ENCODE measurements around the gene TSPO. TPM values are rescaled to one million over a fixed set of nuclear protein-coding genes. Genes with fewer than 3 reads are reported as not detected.

TSPO gene
- total and polyA plus RNA-seq, 2 experiments from 2014 or later: 896 to 970 TPM

DNA sequence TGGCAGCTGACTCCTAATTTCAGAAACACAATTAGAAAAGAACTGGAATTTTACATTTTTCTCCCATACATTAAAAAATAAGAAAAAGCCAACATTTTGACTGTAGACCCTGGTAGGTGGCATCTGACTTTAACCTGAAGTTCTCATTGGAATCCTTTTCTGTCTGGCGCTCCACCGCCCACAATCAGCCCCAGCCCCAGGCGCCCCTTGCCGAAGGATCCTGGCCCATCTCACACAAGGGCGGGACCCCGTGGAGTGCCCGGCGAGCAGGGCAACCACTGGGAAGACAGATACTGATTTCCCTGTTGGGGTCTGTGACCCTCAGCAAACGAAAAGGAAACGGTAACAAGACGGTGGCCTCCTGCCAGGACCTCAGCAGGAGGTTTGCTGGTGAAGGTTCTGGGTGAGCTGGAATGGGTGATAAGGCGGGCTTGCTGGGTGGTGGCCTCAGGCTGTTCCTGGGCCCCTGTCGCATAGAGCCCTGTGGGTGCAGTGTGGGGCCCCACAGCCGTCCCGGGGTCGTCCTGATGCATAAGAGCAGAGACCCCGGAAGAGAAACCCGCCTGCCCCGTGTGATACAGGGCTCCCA is 15.7 kb downstream of the TSPO start:
- no peak overlapping the region for H3K4me3 ChIP-seq
- no peak for DNase-seq

DNA sequence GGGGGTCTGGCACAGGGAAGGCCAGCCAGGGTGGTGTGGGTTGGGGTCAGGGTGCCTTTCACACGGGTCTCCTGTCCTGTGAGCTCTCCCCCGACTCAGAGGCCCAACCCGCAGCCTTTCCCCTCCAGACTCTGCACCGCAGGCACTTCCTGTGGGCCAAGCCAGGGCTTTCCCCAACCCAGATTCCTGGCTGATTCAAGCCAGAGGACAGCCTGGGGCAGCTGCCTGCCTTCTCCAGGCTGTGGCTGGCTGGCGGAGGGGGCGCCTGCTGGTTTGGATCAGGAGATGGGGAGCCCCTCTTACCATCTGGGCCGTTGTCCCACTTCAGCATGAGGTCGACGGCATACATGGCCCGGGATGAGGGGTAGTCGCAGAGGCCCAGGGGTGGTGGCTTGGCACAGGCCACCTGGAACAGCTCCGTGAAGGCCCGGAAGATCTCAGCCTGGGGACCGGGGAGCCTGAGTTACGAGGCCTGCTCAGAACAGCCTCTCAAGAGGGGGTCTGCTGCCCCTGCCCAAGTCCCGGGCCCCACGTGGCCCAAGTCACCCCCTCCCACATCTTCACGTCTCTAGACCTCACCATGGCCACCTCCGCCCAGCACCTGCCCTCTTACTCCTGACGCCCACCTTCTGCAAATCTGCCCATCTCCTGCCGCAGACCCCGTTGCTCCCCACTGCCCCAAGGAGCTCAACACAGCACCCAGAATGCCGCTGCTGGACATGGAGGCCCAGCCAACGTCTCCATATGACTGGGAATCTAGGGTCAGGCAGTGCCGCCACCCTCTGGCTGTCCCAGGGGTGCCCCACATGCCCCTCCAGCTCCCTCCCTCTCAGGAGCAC is 17.3 kb downstream of the TSPO start:
- peak; percentile 76 for DNase-seq
- no peak overlapping the region for H3K9ac ChIP-seq
- no peaks in the 10 kb centered on the region for H3K9me3 ChIP-seq (ENCODE audit: low read depth)
- H3K27me3 ChIP-seq (replicated peaks; ENCODE audit: insufficient read depth): no peaks in the 10 kb centered on the region
- H3K27ac ChIP-seq: no peak overlapping the region
- no peak overlapping the region for H3K4me2 ChIP-seq (ENCODE audit: unreplicated experiment)
- in situ Hi-C loops (cut with MboI): no loop called here
- H3K4me3 ChIP-seq: no peak overlapping the region
- H3K36me3 ChIP-seq (ENCODE audit: low read depth): no peaks in the 10 kb centered on the region; the same call in 1 of the 2 replicates
- no peaks in the 10 kb centered on the region for H3K9me2 ChIP-seq (ENCODE audit: insufficient read depth)
- 61 to 64% methylated on average over 24 to 25 of the region's 25 CpGs for WGBS, 2 experiments (ENCODE audit: low coverage in 1 of 2, low lambda C conversion rate in 2 of 2, missing lambda C conversion rate in 2 of 2)
- H3K79me2 ChIP-seq (ENCODE audit: insufficient read depth): no peaks in the 10 kb centered on the region
- peaks cover 3% of the 10 kb centered on the region; the same call in 1 of the 2 replicates for H3K4me1 ChIP-seq (ENCODE audit: insufficient read depth)
- no peak for TF ChIP-seq EZH2phosphoT487 (IDR thresholded peaks at IDR 0.05; ENCODE audit: insufficient read depth, low read depth)
- TF ChIP-seq EZH2 (IDR thresholded peaks at IDR 0.05; ENCODE audit: insufficient read depth, poor library complexity, severe bottlenecking): no peak
- no peaks in the 10 kb centered on the region for H4K20me1 ChIP-seq (ENCODE audit: insufficient read depth)
- H3F3A ChIP-seq (ENCODE audit: insufficient read depth): peaks cover 2% of the 10 kb centered on the region; the same call in 1 of the 2 replicates
- no peak overlapping the region for H2AFZ ChIP-seq

More for the DNA sequence above, 15.7 kb downstream of the TSPO start:
- in situ Hi-C loops (cut with MboI): no loop called here
- H4K20me1 ChIP-seq (ENCODE audit: insufficient read depth): no peaks in the 10 kb centered on the region
- H3F3A ChIP-seq (ENCODE audit: insufficient read depth): peaks cover 6% of the 10 kb centered on the region; the same call in 1 of the 2 replicates
- no peaks in the 10 kb centered on the region for H3K9me3 ChIP-seq (ENCODE audit: low read depth)
- H3K9ac ChIP-seq: no peak overlapping the region
- H3K27ac ChIP-seq: no peak overlapping the region
- no peaks in the 10 kb centered on the region for H3K27me3 ChIP-seq (replicated peaks; ENCODE audit: insufficient read depth)
- peaks cover 6% of the 10 kb centered on the region; the same call in 1 of the 2 replicates for H3K4me1 ChIP-seq (ENCODE audit: insufficient read depth)
- no peak overlapping the region for H2AFZ ChIP-seq
- no peaks in the 10 kb centered on the region for H3K9me2 ChIP-seq (ENCODE audit: insufficient read depth)
- peaks cover 10% of the 10 kb centered on the region; the same call in 1 of the 2 replicates for H3K36me3 ChIP-seq (ENCODE audit: low read depth)
- no peak overlapping the region for H3K4me2 ChIP-seq (ENCODE audit: unreplicated experiment)
- TF ChIP-seq EZH2 (IDR thresholded peaks at IDR 0.05; ENCODE audit: insufficient read depth, poor library complexity, severe bottlenecking): no peak
- no peak for TF ChIP-seq EZH2phosphoT487 (IDR thresholded peaks at IDR 0.05; ENCODE audit: insufficient read depth, low read depth)
- H3K79me2 ChIP-seq (ENCODE audit: insufficient read depth): no peaks in the 10 kb centered on the region
- WGBS, 2 experiments (ENCODE audit: low coverage in 1 of 2, low lambda C conversion rate in 2 of 2, missing lambda C conversion rate in 2 of 2): 93 to 96% methylated on average over 16 to 19 of the region's 19 CpGs

DNA sequence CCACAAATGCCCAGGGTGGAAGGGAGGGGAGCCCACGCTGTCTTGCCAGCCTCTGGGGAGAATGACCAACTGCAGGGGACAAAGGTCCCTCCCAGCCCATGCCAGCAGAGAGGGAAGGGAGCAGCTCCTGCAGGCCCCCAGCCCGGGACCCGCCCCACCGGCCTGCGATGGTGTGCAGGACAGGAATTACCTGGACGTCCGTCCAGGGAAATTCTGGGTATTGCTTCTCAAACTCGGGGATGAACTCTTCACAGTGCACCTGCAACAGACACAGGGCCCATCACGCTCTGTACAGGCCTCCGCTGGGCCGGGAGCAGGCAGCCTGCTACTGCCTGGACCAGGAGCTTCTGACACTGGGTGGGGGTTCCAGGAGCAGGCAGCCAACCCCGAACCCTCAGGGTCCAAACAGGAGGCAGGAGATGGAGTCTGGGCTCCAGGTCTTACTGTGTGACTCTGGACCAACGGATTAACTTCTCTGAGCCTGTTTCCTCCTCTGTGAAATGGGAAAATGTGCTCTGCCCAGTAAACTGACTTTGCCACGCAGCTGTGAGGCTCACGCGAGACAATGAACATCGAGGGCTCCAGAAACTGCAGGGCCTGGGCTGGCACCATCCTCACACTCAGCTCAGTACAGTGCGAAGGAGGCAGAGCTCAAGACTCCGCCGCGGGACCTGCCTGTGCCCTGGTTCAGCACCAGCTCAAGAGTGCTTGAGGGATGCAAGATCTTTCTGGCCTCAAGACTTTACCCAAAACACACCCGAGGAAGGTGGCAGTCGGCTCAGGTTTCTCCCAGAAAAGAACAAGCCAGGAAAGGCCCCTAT is 18.2 kb downstream of the TSPO start:
- in situ Hi-C loops (cut with MboI): no loop called here
- Histone ChIP-seq H3K9ac (no peak overlapping the region), H3K4me3 (no peak overlapping the region), H3K27me3 (replicated peaks; ENCODE audit: insufficient read depth) (no peaks in the 10 kb centered on the region), H2AFZ (no peak overlapping the region), H4K20me1 (ENCODE audit: insufficient read depth) (no peaks in the 10 kb centered on the region), H3K4me2 (ENCODE audit: unreplicated experiment) (no peak overlapping the region), H3K36me3 (ENCODE audit: low read depth) (no peaks in the 10 kb centered on the region; the same call in 1 of the 2 replicates), H3F3A (ENCODE audit: insufficient read depth) (no peaks in the 10 kb centered on the region), H3K27ac (no peak overlapping the region), H3K4me1 (ENCODE audit: insufficient read depth) (no peaks in the 10 kb centered on the region), H3K9me3 (ENCODE audit: low read depth) (no peaks in the 10 kb centered on the region), H3K79me2 (ENCODE audit: insufficient read depth) (no peaks in the 10 kb centered on the region), H3K9me2 (ENCODE audit: insufficient read depth) (no peaks in the 10 kb centered on the region)
- DNase-seq: no peak
- TF ChIP-seq EZH2 (IDR thresholded peaks at IDR 0.05; ENCODE audit: insufficient read depth, poor library complexity, severe bottlenecking) (no peak), EZH2phosphoT487 (IDR thresholded peaks at IDR 0.05; ENCODE audit: insufficient read depth, low read depth) (no peak)
- 91 to 92% methylated on average over 22 to 23 of the region's 23 CpGs for WGBS, 2 experiments (ENCODE audit: low coverage in 1 of 2, low lambda C conversion rate in 2 of 2, missing lambda C conversion rate in 2 of 2)

DNA sequence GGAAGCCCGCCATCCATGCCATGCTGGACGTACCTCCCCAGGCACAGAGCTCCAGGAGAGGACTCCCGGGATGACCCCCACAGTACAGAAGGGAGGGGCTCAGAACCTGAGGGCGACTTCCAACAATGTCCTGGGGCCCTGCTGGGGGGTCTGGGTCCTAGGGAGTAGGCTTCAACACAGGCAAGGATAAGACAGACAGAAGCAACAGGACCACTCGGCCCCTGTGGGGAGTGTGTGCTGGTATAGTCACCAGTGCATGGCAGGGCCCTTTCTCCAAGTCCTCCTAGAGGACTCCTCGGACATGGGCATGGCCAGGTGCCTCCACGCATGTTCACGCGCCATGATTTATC is 18.7 kb downstream of the TSPO start:
- no peak overlapping the region for H3K9ac ChIP-seq
- no peaks in the 10 kb centered on the region for H3K9me3 ChIP-seq (ENCODE audit: low read depth)
- DNase-seq: no peak
- in situ Hi-C loops (cut with MboI): no loop called here
- no peaks in the 10 kb centered on the region for H3F3A ChIP-seq (ENCODE audit: insufficient read depth)
- H3K79me2 ChIP-seq (ENCODE audit: insufficient read depth): no peaks in the 10 kb centered on the region
- no peak overlapping the region for H3K4me2 ChIP-seq (ENCODE audit: unreplicated experiment)
- H3K4me1 ChIP-seq (ENCODE audit: insufficient read depth): no peaks in the 10 kb centered on the region
- WGBS, 2 experiments (ENCODE audit: low coverage in 1 of 2, low lambda C conversion rate in 2 of 2, missing lambda C conversion rate in 2 of 2): 91 to 93% methylated on average over 9 of the region's 9 CpGs
- H3K9me2 ChIP-seq (ENCODE audit: insufficient read depth): no peaks in the 10 kb centered on the region
- H3K27me3 ChIP-seq (replicated peaks; ENCODE audit: insufficient read depth): no peaks in the 10 kb centered on the region
- H3K27ac ChIP-seq: no peak overlapping the region
- H4K20me1 ChIP-seq (ENCODE audit: insufficient read depth): no peaks in the 10 kb centered on the region
- H3K36me3 ChIP-seq (ENCODE audit: low read depth): no peaks in the 10 kb centered on the region; the same call in 1 of the 2 replicates
- H2AFZ ChIP-seq: no peak overlapping the region
- no peak for TF ChIP-seq EZH2 (IDR thresholded peaks at IDR 0.05; ENCODE audit: insufficient read depth, poor library complexity, severe bottlenecking)
- TF ChIP-seq EZH2phosphoT487 (IDR thresholded peaks at IDR 0.05; ENCODE audit: insufficient read depth, low read depth): no peak
- H3K4me3 ChIP-seq: no peak overlapping the region

All from GM23248 (cell line).